ENCODE measurements around the gene AP3S1.
"Not testable (repeated sequence)": the region's sequence is repeated elsewhere in the genome, so short reads cannot be mapped to it uniquely, and the experiment has no call there.

AP3S1 gene

GRCh38 chr5:115873392-115873791, 31.7 kb downstream of the AP3S1 start:
- no peak for DNase-seq (ENCODE audit: low read depth)

GRCh38 chr5:115875447-115875846, 33.7 kb downstream of the AP3S1 start:
- DNase-seq (ENCODE audit: low read depth): no peak

GRCh38 chr5:115877342-115877741, 35.6 kb downstream of the AP3S1 start:
- not testable (repeated sequence) for DNase-seq (ENCODE audit: low read depth)

- DNase-seq (ENCODE audit: low read depth): not testable (repeated sequence)
These were observed 40.7 kb downstream of the AP3S1 start for GRCh38 chr5:115882434-115882833.

GRCh38 chr5:115884704-115885103, 43.0 kb downstream of the AP3S1 start:
- no peak for DNase-seq (ENCODE audit: low read depth)

GRCh38 chr5:115885208-115885607, 43.5 kb downstream of the AP3S1 start:
- DNase-seq (ENCODE audit: low read depth): not testable (repeated sequence)

- no peak for DNase-seq (ENCODE audit: low read depth)
These were observed 46.3 kb downstream of the AP3S1 start for GRCh38 chr5:115888027-115888426.

- DNase-seq (ENCODE audit: low read depth): no peak
These were observed 50.3 kb downstream of the AP3S1 start for GRCh38 chr5:115892021-115892420.

- no peak for DNase-seq (ENCODE audit: low read depth)
These were observed 52.6 kb downstream of the AP3S1 start for GRCh38 chr5:115894342-115894741.

- no peak for DNase-seq (ENCODE audit: low read depth)
These were observed 54.1 kb downstream of the AP3S1 start for GRCh38 chr5:115895821-115896220.

GRCh38 chr5:115898656-115899055, 56.9 kb downstream of the AP3S1 start:
- no peak for DNase-seq (ENCODE audit: low read depth)

- no peak for DNase-seq (ENCODE audit: low read depth)
These were observed 65.4 kb downstream of the AP3S1 start for GRCh38 chr5:115907177-115907576.

- DNase-seq (ENCODE audit: low read depth): not testable (repeated sequence)
These were observed 72.1 kb downstream of the AP3S1 start for GRCh38 chr5:115913623-115914400.

- no peak for DNase-seq (ENCODE audit: low read depth)
These were observed 78.5 kb downstream of the AP3S1 start for GRCh38 chr5:115920171-115920725.

GRCh38 chr5:115928578-115929407, 87.1 kb downstream of the AP3S1 start:
- not testable (repeated sequence) for DNase-seq (ENCODE audit: low read depth)

- not testable (repeated sequence) for DNase-seq (ENCODE audit: low read depth)
These were observed 88.4 kb downstream of the AP3S1 start for GRCh38 chr5:115930171-115930570.

- no peak for DNase-seq (ENCODE audit: low read depth)
These were observed 89.0 kb downstream of the AP3S1 start for GRCh38 chr5:115930630-115931337.

- no peak for DNase-seq (ENCODE audit: low read depth)
These were observed 91.3 kb downstream of the AP3S1 start for GRCh38 chr5:115932991-115933390.

GRCh38 chr5:115934388-115934974, 92.7 kb downstream of the AP3S1 start:
- no peak for DNase-seq (ENCODE audit: low read depth)

- no peak for DNase-seq (ENCODE audit: low read depth)
These were observed 94.3 kb downstream of the AP3S1 start for GRCh38 chr5:115936031-115936430.

GRCh38 chr5:115939059-115939458, 97.3 kb downstream of the AP3S1 start:
- no peak for DNase-seq (ENCODE audit: low read depth)
